Panc1 (cell line): ENCODE measurements around the gene RELA.

Experiments
- CTCF ChIP-seq: fragments of 450-650 bp; IDR thresholded peaks from 2 replicates; pipeline ENCODE4 v1.5.1; 2017; ENCODE audit warnings: mild to moderate bottlenecking
- REST ChIP-seq, 2 experiments: IDR thresholded peaks; 2 replicates each; pipeline ENCODE4 v1.6.1; 2011 to 2012; ENCODE audit warnings: low read depth in 2 of 2, control low read depth in 1 of 2, low read length in 1 of 2, mild to moderate bottlenecking in 1 of 2, moderate library complexity in 1 of 2; ENCODE audit not compliant: insufficient read depth in 1 of 2

- TF ChIP-seq REST (IDR thresholded peaks at IDR 0.05; ENCODE audit: insufficient read depth in 1 of 2, low read depth in 2 of 2, low read length in 1 of 2) (no peak), CTCF (no peak)
Measured at GRCh38 chr11:65634905-65635731, 27.6 kb downstream of the RELA start.
